A549 treated with CORT108297 at 1 μM for 4 hours (cell line): ENCODE data around the gene MZT2A. TPM values are rescaled to one million over a fixed set of nuclear protein-coding genes. Genes with fewer than 3 reads are reported as not detected.

Experiments used
- total RNA-seq: library from RNA; stranded (reverse); fragments of 200-300 nt; extraction: Qiagen RNA extraction; gene quantifications from 5 replicates; pipeline ENCODE4 v1.2.3, GENCODE V29; 2022

MZT2A gene
- total RNA-seq = 104 to 204 TPM (median 197 TPM) in 5 replicates

GRCh38 chr2:131492015-131492417 is at the start of gene MZT2A:
TSS of gene MZT2A (minus strand) at chr2:131492397. CDS start at chr2:131492376, 21 bp downstream.

GRCh38 chr2:131527131-131528001 is 35.2 kb upstream of the MZT2A start, which contains the start of gene CCDC74A:
TSS of gene CCDC74A (plus strand) at chr2:131527888. CDS start at chr2:131527971, 83 bp downstream.

GRCh38 chr2:131475831-131476230 is 16.4 kb downstream of the MZT2A start, which contains the start of gene TUBA3D:
TSS of gene TUBA3D (plus strand) at chr2:131476119. CDS start at chr2:131476200, 81 bp downstream.

Other genes starting within 250 kb of the MZT2A start
- 0.03 to 0.07 TPM in 2 of 5 replicates, not detected in the others for gene RAB6D, start 128.2 kb downstream of the MZT2A start, total RNA-seq
- gene TUBA3D, start 16.3 kb downstream of the MZT2A start, total RNA-seq = 0.07 to 0.43 TPM (median 0.29 TPM) in 4 of 5 replicates, not detected in the other
- 12.7 to 19.2 TPM (median 15.0 TPM) in 5 replicates for gene CCDC74A, start 35.5 kb upstream of the MZT2A start, total RNA-seq